Gastrocnemius medialis (tissue), 4 donors: ENCODE results near the gene ADAMTS2. TPM values are rescaled to one million over a fixed set of nuclear protein-coding genes. Genes with fewer than 3 reads are reported as not detected.
A peak's percentile ranks its signal among the peaks of the same experiment; 100 is the strongest.

Experiments used
- ATAC-seq, 2 donors: fragments of 150-250 bp; one replicate each; pipeline ENCODE4 v1.9.1; 2016
- DNase-seq, 2 donors: peaks; one replicate each; pipeline ENCODE4 v3.0.0-alpha.2; 2019
- H3K27ac ChIP-seq, 4 donors: fragments of 200-600 bp; sonication (generic); 1 replicate in 1 of 4; 2 replicates in 3 of 4; pipeline ENCODE4 v1.5.1; 2016 to 2018; ENCODE audit warnings: mild to moderate bottlenecking in 2 of 4, moderate library complexity in 1 of 4
- H3K27me3 ChIP-seq, 3 donors: fragments of 200-600 bp; sonication (generic) in 2 of 3; 1 replicate in 1 of 3; 2 replicates in 2 of 3; pipeline versions ENCODE4 v1.5.1 to v1.6.0; 2016 to 2019; ENCODE audit warnings: mild to moderate bottlenecking in 1 of 3, moderate library complexity in 1 of 3
- H3K36me3 ChIP-seq, 2 donors: fragments of 200-600 bp; sonication (generic) in 1 of 2; one replicate each; pipeline ENCODE4 v1.5.1; 2017 to 2018
- H3K4me1 ChIP-seq, 2 donors: fragments of 200-600 bp; sonication (generic) in 1 of 2; one replicate each; pipeline ENCODE4 v1.5.1; 2016 to 2017; ENCODE audit warnings: mild to moderate bottlenecking in 2 of 2
- H3K4me3 ChIP-seq, 4 donors: fragments of 200-600 bp; sonication (generic) in 3 of 4; 1 replicate in 1 of 4; 2 replicates in 3 of 4; pipeline ENCODE4 v1.5.1; 2016 to 2019; ENCODE audit warnings: mild to moderate bottlenecking in 2 of 4
- H3K9me3 ChIP-seq, 3 donors: fragments of 200-600 bp; sonication (generic) in 2 of 3; 1 replicate in 1 of 3; 2 replicates in 2 of 3; pipeline ENCODE4 v1.5.1; 2016 to 2019
- POLR2A ChIP-seq, 2 donors: fragments of 450-650 bp; IDR thresholded peaks; one replicate each; pipeline ENCODE4 v1.6.1; 2017; ENCODE audit warnings: antibody characterized with exemption in 2 of 2, mild to moderate bottlenecking in 2 of 2, moderate library complexity in 2 of 2
- in situ Hi-C, 4 donors: fragments of 200-750 bp; cut with MboI; loops; one replicate each; pipeline versions ENCODE4 v1.15.0 to v1.8.0; 2017; ENCODE audit warnings: low sequenced_read_pairs in 4 of 4
- intact Hi-C: fragments of 100-400 bp; cut with DNase I; formaldehyde crosslinking; loops from one replicate; pipeline ENCODE4 v1.15.1; 2023; ENCODE audit warnings: low total_unique reads
- total RNA-seq, 4 donors: library from RNA; depleted of rRNA; stranded (reverse); fragments of >200 nt; gene quantifications; one replicate each; pipeline versions ENCODE4 v1.1.0 to v1.2.3, GENCODE V29; 2016
- TF ChIP-seq, protein P1 (sequence below), 5 experiments: fragments of 450-650 bp in 3 of 5; fragments of 200-600 bp in 2 of 5; sonication (generic) in 2 of 5; IDR thresholded peaks in 4 of 5; conservative IDR thresholded peaks in 1 of 5; 1 replicate in 4 of 5; 2 replicates in 1 of 5; pipeline ENCODE4 v1.5.1; 2016 to 2019; ENCODE audit warnings: antibody characterized with exemption in 5 of 5, mild to moderate bottlenecking in 3 of 5, moderate library complexity in 3 of 5

The ADAMTS2 gene
- total RNA-seq, 4 donors from 2014 or later = 0.78 to 3.8 (median 2.0) TPM

DNA sequence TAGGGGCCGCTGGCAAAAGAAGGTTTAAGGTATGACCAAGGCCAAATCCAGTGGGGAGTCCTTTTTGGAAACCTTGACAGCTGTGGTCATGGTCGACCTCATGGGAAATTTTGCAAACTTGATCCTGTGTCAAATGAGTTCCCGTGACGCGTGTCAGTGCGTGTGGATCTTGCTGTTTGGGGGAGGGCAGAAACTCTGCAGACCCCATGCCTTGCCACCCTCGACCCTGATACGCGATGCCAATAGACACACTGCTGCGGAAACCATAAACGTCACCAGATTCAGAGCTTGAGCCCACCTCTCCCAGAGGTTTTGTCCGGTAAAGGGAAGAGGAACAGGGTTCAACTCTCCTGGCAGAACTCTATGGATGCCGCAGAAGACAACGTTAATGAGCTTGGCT, 104.7 kb downstream of the ADAMTS2 start:
- TF ChIP-seq POLR2A (IDR thresholded peaks at IDR 0.05) = no peak
- TF ChIP-seq, protein P1, sequence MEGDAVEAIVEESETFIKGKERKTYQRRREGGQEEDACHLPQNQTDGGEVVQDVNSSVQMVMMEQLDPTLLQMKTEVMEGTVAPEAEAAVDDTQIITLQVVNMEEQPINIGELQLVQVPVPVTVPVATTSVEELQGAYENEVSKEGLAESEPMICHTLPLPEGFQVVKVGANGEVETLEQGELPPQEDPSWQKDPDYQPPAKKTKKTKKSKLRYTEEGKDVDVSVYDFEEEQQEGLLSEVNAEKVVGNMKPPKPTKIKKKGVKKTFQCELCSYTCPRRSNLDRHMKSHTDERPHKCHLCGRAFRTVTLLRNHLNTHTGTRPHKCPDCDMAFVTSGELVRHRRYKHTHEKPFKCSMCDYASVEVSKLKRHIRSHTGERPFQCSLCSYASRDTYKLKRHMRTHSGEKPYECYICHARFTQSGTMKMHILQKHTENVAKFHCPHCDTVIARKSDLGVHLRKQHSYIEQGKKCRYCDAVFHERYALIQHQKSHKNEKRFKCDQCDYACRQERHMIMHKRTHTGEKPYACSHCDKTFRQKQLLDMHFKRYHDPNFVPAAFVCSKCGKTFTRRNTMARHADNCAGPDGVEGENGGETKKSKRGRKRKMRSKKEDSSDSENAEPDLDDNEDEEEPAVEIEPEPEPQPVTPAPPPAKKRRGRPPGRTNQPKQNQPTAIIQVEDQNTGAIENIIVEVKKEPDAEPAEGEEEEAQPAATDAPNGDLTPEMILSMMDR (IDR thresholded peaks at IDR 0.05 in 4 of 5, conservative IDR thresholded peaks at IDR 0.05 in 1 of 5) = no peak
- no peaks in the 10 kb centered on the region for H3K9me3 ChIP-seq
- no peaks in the 10 kb centered on the region for H3K4me1 ChIP-seq
- no peaks in the 10 kb centered on the region for H3K36me3 ChIP-seq
- peaks cover 0 to 4% (median 0%) of the 10 kb centered on the region in 3 donors for H3K27me3 ChIP-seq
- no peak overlapping the region for H3K27ac ChIP-seq
- ATAC-seq (no peak), DNase-seq (peak in 1 of 2 donors; percentile 3)
- intact Hi-C loops = no loop called here
- in situ Hi-C loops = no loop called here
- no peak overlapping the region for H3K4me3 ChIP-seq

DNA sequence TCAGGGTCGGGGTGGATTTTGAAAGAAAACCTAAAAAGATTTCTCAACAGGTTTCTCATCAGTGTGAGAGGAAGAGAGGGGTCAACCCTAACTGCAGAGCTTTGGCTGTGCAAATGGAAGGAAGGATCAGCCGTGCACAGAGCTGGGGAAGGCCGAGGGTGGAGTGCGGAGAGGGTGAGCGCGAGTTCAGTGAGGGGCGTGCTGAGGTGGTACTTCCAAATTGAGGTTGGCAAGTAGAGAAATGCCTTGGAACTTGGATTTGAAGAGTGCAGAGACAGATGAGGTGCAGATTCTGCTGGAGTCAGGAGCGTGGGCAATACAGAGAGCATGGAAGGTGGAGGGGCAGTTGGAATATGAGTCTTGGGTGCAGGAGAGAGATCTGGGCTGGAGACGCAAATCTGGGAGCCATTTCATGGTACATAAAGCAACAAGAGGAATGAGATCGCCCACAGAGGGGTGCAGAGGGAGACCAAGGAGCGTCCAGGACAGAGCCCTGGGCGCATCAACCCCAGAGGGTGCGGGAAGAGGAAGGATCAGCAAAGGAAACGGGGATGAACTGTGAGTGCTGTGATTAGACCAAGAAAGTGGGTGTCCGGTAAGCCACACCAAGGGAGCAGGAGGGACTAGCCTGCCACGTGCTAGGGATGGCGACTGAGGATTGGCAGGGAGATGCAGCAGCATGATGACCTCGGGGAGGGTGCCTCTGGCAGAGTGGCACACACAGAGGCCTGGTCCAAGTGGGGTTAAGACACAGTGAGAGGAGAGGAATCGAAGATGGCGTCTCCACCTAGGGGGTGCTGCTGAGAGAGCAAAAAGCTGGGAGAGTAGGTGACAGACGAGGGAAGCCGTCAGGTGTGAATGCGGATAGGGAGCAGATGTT, 105.8 kb downstream of the ADAMTS2 start:
- intact Hi-C loops = no loop called here
- TF ChIP-seq, protein P1 (IDR thresholded peaks at IDR 0.05 in 4 of 5, conservative IDR thresholded peaks at IDR 0.05 in 1 of 5) = no peak
- no peak for TF ChIP-seq POLR2A (IDR thresholded peaks at IDR 0.05)
- no peak for DNase-seq

DNA sequence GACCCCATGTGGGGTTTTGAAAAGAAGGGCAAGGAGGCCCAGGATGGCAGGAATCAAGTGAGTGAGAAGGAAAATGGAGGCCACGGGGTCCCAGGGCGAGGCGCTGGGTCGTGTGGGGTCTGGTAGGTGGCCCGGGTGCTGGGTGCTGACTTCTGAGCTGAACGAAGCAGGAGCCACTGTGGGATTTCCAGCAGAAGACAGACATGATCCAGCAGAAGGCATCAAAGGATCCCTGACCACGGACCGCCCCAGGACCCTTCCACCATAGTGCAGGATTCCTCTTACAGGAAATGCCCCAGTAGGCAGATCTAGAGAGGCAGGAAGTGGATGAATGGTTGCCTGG, 106.7 kb downstream of the ADAMTS2 start:
- TF ChIP-seq POLR2A (IDR thresholded peaks at IDR 0.05) = no peak
- TF ChIP-seq, protein P1 (IDR thresholded peaks at IDR 0.05 in 4 of 5, conservative IDR thresholded peaks at IDR 0.05 in 1 of 5) = no peak
- DNase-seq = no peak
- intact Hi-C loops (no loop called here), in situ Hi-C loops (no loop called here)
- ATAC-seq = no peak
- H3K9me3 ChIP-seq = no peaks in the 10 kb centered on the region
- H3K36me3 ChIP-seq = no peaks in the 10 kb centered on the region
- H3K4me3 ChIP-seq = no peak overlapping the region
- no peaks in the 10 kb centered on the region for H3K4me1 ChIP-seq
- H3K27ac ChIP-seq = no peak overlapping the region
- H3K27me3 ChIP-seq = peaks cover 0 to 4% (median 0%) of the 10 kb centered on the region in 3 donors

More for the DNA sequence above, 105.8 kb downstream of the ADAMTS2 start:
- Histone ChIP-seq H3K36me3 (no peaks in the 10 kb centered on the region), H3K9me3 (no peaks in the 10 kb centered on the region), H3K27ac (no peak overlapping the region), H3K4me3 (no peak overlapping the region), H3K27me3 (peaks cover 0 to 4% (median 0%) of the 10 kb centered on the region in 3 donors), H3K4me1 (no peaks in the 10 kb centered on the region)
- no peak for ATAC-seq
- in situ Hi-C loops = no loop called here

- H3K36me3 ChIP-seq = no peaks in the 10 kb centered on the region
- intact Hi-C loops = no loop called here
- DNase-seq (no peak), ATAC-seq (no peak)
- in situ Hi-C loops = no loop called here
- TF ChIP-seq, protein P1 (IDR thresholded peaks at IDR 0.05 in 4 of 5, conservative IDR thresholded peaks at IDR 0.05 in 1 of 5) = no peak
- TF ChIP-seq POLR2A (IDR thresholded peaks at IDR 0.05) = no peak
- H3K4me3 ChIP-seq = no peak overlapping the region
- no peaks in the 10 kb centered on the region for H3K4me1 ChIP-seq
- H3K27me3 ChIP-seq = peaks cover 0 to 4% (median 0%) of the 10 kb centered on the region in 3 donors
- no peaks in the 10 kb centered on the region for H3K9me3 ChIP-seq
- H3K27ac ChIP-seq = no peak overlapping the region
Measured at GRCh38 chr5:179237770-179238627, 107.3 kb downstream of the ADAMTS2 start.
